Putamen (tissue), 1 donor: ENCODE data around the gene INO80D.
"Not testable (repeated sequence)": the region's sequence is repeated elsewhere in the genome, so short reads cannot be mapped to it uniquely, and the experiment has no call there.

Experiments used
- DNase-seq: peaks from one replicate; pipeline ENCODE4 v3.0.0-alpha.2; 2016; ENCODE audit warnings: low spot score

Gene INO80D

DNA sequence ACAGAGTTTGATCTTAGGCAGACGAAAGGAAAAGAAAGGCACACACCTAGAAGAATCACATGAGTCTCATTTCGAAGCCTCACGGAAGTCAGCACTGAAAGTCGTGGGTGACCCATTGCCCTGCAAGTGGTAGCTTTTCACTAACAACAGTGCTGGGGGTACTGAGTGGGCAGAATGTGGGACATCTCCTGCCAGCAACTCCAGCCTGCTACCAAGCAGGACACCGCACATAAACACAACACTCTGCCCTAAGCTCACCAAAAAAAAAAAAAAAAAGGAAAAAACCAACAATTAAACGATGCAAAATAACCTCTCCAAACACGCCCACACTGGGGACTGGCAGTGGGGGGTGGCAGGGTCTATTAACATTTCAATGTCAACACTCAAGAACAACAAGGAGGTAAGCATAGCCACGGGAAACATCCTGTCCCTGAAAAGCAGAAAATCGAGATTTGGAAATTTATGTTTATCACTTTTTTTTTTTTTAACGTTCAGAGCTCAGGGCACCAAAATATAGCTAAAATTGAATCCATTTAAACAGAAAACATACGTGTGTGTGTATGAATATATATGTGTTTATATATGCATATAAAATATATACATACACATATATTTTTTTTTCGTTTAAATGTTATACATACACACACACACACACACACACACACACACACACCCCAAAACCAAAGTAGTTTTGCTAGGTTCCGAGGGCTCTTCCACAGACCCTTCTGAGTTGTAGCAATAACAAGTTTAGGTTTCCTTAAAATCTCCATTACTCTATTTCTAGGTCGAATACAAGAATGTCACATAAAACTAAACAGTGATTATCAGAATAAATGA, 2.2 kb downstream of the INO80D start:
- no peak for DNase-seq

DNA sequence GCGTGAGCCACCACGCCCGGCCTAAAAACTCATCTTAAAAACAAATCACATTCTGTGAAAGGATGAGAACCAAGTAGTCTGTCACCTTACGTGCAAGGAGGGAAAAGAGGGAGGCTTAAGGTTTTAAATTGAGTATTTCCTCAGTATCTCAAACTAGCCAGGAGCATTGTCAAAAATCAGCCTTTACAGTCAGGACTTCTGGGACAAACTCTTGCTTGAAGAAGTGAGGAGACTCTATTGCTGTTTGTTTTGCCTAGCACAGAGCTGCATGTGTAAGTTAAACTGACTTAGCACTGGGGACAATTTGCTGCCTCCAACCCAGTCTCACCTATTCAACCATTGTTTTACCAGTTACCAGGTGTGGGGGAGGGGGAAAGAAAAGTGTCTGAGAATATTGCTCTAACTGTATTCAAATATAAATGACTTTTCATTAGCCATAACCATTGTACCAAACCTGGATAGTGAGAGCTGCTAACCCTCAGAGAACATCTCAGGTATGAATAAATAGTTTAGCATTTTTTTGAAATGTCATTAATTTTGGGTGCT, 3.6 kb downstream of the INO80D start:
- no peak for DNase-seq

DNA sequence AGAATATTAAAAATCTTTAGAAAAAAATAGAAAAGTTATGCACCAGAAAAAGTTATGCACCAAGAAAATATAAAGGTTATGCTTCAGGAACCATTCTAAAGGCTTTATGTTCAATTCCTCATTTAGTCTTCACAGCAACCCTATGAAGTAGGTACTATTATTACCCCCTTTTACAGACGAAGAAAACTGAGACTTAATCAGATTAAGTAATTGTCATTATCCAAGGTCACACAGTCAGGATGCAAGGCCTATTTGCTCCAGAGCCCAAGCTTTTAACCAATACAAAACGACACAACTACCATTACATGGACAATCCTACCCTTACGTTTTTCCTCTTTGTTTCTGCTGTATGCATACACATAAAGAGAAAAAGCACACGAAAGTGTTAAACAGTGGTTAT, 5.0 kb downstream of the INO80D start:
- no peak for DNase-seq

DNA sequence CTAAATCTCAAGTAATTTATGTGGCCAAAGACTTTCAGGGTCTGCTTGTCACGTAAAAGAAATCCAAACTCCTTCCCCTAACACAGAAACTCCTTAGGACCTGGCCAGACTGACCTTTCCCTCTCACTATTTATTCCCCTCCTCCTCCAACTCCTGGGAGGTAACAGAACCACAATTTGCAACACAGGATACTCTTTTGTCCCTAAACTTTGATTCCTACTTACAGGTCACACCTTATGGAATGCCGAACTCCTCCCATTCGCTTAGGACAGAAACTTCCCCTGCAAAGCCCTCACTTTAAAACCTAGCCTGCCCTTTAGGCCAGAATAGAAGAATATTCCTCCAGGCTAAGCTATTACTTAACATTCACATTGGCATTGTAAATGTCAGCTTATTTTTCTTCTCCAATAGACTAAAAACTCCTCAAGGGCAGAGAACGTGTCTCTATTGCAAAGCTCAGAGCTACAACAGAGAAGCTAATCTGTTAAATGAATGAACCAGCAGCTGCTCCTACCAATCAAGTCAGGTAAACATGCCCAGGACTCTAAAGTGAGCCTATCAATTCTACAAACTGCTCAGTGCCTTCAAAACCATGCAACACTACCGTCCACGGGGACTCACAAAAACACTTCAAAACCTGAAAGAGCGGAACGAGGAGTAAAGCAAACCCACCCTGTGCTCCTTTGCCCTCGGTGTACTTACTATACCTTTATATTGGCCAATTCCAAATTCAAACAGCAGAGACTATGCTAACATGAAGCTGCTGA, 6.1 kb downstream of the INO80D start:
- DNase-seq = no peak

DNA sequence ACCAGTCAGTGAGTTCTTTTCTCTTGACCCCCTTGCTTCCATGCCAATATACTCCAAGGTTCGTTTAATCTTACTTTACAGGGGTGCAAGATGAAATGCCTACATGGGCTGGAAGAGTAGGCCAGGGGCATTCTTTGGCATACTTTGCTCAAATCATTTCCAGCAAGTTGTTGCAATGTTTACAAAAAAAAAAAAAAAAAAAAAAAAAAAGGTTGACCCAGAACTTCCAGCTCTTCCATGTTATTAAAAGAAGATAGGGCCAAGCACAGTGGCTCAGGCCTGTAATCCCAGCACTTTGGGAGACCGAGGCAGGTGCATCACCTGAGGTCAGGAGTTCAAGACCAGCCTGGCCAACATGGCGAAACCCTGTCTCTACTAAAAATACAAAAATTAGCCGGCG, 8.1 kb downstream of the INO80D start:
- not testable (repeated sequence) for DNase-seq

DNA sequence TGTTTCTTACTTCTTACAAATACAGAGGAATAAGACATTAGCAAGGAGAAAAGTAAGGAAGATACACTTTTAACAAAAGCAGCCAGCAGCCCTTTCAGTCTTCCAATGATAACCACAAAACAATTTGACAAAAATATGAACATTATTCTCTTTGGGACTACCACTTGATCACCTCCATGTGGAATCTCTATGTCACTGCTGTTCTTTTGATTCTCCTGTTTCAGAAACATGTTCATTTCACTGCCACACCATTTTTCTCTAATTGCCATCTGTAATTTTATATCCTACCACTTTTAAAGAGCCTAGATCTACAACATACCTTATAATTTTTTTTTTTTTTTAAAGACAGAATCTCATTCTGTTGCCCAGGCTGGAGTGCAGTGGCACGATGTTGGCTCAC, 10.9 kb downstream of the INO80D start:
- no peak for DNase-seq

DNA sequence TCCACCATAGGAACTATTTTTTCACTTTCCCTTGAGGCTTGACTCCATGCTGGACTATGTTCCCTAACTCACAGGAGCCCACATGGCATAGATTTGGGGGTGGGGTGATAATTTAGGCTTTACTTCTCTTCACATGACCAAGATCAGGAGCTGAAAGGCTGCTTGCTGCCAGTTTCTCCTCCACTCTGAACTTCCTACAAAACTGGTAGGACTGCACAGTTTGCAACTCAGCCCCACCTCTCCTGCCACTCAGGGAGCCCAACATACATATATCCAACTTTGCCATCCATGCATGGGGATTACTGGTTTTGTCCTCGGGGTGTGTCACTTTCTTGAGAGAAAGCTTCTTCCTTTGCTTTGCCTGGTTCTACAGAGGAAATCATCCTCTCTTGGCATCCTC, 14.2 kb downstream of the INO80D start:
- DNase-seq = no peak

DNA sequence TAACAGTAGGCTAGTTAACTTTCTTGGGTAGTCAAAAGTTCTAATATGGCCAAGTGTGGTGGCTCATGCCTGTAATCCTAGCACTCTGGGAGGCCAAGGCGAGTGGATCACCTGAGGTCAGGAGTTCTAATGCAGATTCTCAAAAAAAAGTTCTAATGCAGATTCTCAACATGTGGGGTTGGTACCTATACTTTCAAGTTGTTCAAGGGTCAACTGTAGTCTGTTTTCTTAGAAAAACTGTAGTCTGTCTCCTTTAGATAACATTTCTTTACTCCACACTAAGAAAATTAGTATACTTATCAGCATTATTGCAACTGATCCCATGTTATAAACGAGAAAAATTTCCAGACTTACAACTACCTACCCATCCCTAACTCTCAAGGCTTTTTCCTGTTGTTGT, 16.6 kb downstream of the INO80D start:
- no peak for DNase-seq

DNA sequence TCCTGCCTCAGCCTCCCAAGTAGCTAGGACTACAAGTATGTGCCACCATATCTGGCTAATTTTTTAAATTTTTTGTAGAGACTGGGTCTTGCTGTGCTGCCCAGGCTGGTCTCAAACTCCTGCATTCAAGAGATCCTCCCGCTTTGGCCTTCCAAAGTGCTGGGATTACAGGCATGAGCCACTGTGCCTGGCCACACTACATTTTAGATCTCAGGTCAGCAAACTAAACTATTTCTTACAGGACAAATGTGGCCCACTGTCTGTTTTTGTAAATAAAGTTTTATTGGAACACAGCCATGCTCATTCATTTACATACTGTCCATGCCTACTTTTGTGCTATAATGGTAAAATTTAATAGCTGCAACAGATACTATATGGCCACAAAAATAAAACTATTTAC, 17.8 kb downstream of the INO80D start:
- no peak for DNase-seq

DNA sequence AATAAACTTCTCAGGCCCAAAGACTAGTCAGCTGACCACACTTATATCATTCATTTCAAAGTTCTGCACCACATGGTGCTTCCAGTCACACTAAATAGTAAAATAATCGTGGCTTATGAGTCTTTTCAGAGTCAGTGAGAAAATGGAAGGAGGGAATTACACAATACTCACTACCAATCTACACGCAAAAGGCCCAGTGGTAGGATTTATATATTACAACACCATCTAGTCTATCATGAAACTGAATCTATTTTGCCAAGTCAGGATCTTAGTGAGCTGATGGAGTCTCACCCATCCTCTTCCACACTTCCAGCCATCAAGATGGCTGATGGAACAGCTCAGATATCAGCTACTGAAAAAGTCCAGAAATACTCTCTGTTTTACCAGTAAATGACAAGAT, 21.9 kb downstream of the INO80D start:
- no peak for DNase-seq

DNA sequence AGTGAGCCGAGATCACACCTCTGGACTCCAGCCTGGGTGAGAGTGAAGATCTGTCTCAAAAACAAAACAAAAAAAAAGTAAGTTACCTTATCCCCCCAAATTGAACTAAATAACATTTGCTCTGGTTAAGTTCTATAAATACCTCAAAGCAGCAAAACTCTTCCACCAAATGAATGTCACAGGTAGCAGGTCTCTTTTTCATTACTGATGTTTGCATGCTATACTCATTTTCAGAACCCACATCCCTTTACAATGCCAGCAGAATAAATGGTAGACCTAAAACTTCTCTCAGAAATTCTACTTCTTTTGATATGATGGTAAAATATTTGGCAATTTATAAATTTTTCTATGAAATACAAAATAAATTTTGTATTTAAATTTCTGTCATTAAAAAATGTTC, 22.3 kb downstream of the INO80D start:
- no peak for DNase-seq

DNA sequence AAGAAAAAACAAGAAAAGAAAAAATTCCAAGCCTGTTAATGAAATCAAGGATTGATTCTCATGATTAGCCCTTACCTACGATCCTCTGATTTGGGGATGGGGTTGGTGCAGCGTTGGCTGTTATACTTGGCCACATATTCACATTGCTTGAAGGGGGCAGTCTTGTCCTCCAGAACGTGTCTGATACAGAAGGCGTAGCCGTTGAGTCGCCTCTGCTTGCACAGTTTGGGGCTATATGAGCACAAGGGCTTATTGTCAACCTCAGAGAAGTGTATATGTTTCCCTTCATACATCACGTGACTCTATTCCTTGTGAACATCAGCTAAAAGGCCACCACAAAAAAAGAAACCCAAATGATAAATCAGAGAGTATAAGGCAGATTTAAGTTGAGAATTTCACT, 23.2 kb downstream of the INO80D start:
- no peak for DNase-seq

DNA sequence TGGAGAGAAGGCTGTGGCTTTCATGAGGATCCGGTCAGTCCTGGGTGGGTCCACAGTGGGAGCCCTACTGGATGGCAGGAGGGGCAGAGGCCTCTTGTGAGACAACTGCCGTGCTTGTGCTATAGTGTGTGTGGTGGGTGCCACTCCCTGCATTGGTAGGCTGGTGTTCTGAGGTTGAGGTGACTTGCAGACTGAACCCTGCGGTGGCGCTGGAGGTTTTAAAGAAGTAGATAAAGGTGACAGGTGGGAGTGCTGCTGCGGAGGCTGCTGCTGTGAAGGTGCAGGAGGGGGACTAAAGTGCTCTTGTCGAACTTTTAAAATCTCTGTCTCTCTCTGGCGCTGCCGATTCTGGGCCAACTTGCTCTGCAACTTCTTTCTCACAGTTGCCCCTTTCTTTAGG, 29.7 kb downstream of the INO80D start:
- peak; percentile 74 for DNase-seq

DNA sequence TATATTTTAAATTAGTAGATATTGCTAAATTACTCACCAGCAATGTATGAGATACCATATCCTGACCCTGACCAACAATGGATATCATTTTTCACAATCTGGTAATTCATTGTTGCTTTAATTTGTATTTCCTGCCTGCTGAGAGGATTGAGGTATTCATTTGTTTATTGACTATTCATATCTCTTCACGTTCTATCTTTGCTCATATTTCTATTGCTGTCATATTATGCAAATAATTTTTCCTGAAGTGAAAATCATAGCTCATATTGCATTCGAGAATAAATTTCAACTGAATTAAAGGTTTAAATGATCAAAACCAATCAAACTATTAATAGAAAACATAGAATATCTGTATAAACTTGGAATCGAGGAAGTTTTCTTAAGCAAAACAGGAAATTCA, 31.0 kb downstream of the INO80D start:
- no peak for DNase-seq

DNA sequence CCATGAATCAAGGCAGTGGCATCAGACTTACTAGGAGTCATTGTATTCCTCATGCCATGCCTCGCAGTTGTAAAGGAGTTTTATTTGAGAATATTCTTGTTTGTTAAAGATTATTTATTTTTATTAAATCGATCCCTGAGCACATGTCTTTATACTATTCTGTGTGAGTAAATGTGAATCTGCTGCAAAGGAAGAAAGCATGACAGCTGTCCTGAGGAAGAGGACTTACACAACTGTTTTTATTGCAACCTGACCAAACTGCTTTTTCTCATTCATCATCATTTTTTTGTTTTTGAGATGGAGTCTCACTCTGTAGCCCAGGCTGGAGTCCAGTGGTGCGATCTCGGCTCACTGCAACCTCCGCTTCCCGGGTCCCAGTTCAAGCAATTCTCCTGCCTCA, 34.1 kb downstream of the INO80D start:
- no peak for DNase-seq

DNA sequence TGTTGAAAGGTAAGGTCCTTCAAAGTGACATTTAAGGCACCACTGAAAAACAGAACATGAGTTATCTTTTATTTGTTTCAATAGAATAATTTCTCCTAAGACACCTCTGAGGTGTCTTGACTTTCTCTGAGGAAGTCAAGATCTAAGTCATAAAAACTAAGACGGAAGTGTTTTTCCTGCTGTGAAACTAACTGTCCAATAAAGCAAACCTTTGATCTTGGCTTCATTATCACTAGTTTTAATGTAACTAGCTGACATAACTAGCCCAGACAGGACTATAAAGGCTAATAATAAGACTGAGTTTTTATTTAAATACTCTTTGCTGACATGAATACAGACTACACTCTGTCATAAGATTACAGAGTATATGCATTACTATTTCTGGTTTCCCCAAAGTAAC, 36.6 kb downstream of the INO80D start:
- no peak for DNase-seq

DNA sequence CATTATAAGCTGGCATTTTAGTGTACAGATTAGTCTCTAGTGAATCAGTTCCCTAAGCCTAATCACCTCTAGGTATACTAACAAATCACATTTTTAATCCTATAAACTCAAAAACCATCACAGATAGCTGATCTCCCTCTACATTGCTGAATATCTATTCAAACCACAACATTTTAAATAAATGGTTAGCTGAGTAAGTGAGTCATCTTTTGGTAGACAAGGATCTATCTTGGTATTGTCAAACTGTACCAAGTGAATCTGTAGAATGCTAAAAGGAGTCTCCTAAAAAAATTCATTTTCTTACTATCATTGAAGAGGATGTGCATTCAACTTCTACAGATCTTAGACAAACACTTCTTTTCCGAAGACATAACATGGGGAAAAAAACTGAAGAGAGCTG, 40.7 kb downstream of the INO80D start:
- DNase-seq = no peak

DNA sequence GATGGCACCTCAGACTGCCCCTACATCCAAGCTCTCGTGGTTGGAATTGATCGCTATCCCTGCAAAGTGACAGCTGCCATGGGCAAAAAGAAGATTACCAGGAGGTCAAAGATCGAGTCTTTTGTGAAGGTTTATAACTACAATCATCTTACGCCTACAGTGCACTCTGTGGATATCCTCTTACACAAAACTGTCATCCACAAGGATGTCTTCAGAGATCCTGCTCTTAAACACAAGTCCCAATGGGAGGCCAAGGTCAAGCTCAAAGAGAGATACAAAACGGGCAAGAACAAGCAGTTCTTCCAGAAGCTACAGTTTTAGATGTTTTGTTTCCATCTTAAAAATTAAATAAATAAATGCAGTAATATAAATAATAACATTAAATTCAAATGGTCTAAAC, 45.4 kb downstream of the INO80D start:
- DNase-seq = no peak

DNA sequence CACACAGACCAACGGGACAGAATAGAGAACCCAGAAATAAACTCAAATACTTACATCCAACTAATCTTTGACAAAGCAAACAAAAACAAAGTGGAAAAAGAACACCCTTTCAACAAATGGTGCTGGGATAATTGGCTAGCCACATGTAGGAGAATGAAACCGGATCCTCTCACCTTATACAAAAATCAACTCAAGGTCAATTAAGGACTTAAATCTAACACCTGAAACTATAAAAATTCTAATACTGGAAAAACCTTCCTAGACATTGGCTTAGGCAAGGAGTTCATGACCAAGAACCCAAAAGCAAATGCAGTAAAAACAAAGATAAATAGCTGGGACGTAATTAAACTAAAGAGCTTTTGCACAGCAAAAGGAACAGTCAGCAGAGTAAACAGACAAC, 50.6 kb downstream of the INO80D start:
- not testable (repeated sequence) for DNase-seq

DNA sequence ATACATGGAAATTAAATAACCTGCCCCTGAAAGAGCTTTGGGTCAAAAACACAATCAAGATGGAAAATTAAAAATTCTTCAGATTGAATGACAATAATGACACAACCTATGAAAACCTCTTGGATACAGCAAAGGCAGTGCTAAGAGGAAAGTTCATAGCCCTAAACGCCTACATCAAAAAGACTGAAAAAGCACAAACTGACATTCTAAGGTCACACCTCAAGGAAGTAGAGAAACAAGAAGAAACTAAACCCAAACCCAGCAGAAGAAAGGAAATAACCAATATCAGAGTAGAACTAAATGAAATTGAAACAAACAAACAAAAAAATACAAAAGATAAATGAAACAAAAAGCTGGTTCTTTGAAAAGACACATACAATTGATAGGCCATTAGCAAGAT, 52.5 kb downstream of the INO80D start:
- DNase-seq = not testable (repeated sequence)

DNA sequence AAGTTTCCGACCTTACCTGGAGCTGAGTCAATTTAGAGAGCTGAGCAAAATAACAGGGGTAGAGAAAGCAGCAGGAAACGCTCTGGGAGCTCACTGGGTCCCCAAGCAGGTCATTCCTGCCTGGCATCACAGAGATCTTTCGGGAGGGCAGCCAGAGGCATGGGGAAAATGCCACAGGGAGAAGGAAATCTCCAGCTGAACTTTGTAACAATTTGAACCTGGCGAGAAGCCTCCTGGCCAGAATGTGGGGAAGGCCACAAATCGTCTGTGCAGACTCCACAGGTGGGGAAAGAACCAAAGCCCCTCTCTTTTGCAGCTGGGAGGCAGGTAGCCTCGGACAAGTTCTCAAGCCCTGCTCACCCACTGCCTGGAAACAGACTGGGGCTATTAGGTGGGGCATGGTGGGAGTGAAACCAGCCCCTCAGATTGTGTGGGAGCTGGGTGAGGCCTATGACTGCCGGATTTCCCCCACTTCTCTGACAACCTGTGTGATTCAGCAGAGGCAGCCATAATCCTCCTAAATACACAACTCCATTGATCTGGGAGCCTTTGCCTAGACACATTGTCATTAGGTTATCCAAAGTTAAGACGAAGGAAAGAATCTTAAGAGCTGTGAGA, 53.9 kb downstream of the INO80D start:
- no peak for DNase-seq

DNA sequence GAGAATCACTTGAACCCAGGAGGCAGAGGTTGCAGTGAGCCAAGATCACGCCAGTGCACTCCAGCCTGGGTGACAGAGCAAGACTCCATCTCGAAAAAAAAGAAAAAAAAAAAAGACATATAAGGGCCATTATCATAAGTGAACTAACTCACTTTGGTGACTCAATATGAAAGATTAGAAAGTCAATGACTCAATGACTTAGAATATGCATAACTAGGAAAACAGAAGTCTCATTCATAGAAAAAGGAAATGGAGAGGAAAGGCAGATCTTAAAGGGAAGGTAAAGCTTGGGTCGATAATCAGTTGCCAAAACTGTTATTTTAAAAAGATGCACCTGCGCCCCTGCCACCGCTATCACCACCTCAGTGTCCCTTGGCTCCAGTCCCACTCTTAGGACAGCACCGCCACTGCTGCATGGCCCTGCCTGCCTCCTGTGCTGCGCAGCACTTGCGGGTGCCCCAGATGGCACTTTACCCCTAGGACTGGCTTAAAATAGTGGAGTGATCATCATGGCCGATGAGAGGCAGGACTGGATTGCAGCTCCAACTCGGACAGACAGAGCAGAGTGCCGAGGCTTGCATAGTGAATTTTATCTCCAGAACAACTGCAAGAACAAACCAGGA, 54.7 kb downstream of the INO80D start:
- no peak for DNase-seq
